Type B pancreatic cell (in vitro differentiated cells): ENCODE measurements around the gene FRAS1. TPM values are rescaled to one million over a fixed set of nuclear protein-coding genes. Genes with fewer than 3 reads are reported as not detected.
"Not testable (repeated sequence)": the region's sequence is repeated elsewhere in the genome, so short reads cannot be mapped to it uniquely, and the experiment has no call there.

Experiments used
- DNase-seq: peaks from one replicate; pipeline ENCODE4 v3.0.0; 2021; ENCODE audit warnings: mixed read lengths; ENCODE audit not compliant: unreplicated experiment; ENCODE audit errors: extremely low spot score
- H3K27ac Mint-ChIP-seq: 2 replicates; pipeline ENCODE4 v1.8.0; 2021; ENCODE audit warnings: mild to moderate bottlenecking, mixed read lengths
- H3K27me3 Mint-ChIP-seq: 2 replicates; pipeline ENCODE4 v1.8.0; 2021; ENCODE audit warnings: mixed read lengths
- H3K36me3 Mint-ChIP-seq: 2 replicates; pipeline ENCODE4 v1.8.0; 2021; ENCODE audit warnings: mixed read lengths
- H3K4me1 Mint-ChIP-seq: one replicate; pipeline ENCODE4 v1.8.0; 2021; ENCODE audit warnings: mixed read lengths; ENCODE audit not compliant: unreplicated experiment
- H3K4me3 Mint-ChIP-seq: 2 replicates; pipeline ENCODE4 v1.8.0; 2021; ENCODE audit warnings: mild to moderate bottlenecking, mixed read lengths
- H3K9me3 Mint-ChIP-seq: 2 replicates; pipeline ENCODE4 v1.8.0; 2021; ENCODE audit warnings: mixed read lengths
- total RNA-seq: library from RNA; stranded (reverse); gene quantifications from 2 replicates; pipeline ENCODE4 v1.2.1, GENCODE V29; 2021; ENCODE audit warnings: low replicate concordance
- TF ChIP-seq, protein P1 (sequence below): fragments of 200-600 bp; sonication (generic); conservative IDR thresholded peaks from 2 replicates; pipeline ENCODE4 v1.5.0; 2021; ENCODE audit warnings: antibody characterized with exemption, mild to moderate bottlenecking

FRAS1 gene
- total RNA-seq, 1 donor from 2014 or later, result 37.7 TPM

- H3K36me3 Mint-ChIP-seq, result no peaks in the 10 kb centered on the region
- no peak overlapping the region for H3K27ac Mint-ChIP-seq
- no peaks in the 10 kb centered on the region for H3K27me3 Mint-ChIP-seq
- H3K4me3 Mint-ChIP-seq, result no peak overlapping the region
- TF ChIP-seq, protein P1, sequence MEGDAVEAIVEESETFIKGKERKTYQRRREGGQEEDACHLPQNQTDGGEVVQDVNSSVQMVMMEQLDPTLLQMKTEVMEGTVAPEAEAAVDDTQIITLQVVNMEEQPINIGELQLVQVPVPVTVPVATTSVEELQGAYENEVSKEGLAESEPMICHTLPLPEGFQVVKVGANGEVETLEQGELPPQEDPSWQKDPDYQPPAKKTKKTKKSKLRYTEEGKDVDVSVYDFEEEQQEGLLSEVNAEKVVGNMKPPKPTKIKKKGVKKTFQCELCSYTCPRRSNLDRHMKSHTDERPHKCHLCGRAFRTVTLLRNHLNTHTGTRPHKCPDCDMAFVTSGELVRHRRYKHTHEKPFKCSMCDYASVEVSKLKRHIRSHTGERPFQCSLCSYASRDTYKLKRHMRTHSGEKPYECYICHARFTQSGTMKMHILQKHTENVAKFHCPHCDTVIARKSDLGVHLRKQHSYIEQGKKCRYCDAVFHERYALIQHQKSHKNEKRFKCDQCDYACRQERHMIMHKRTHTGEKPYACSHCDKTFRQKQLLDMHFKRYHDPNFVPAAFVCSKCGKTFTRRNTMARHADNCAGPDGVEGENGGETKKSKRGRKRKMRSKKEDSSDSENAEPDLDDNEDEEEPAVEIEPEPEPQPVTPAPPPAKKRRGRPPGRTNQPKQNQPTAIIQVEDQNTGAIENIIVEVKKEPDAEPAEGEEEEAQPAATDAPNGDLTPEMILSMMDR, result no peak
- H3K9me3 Mint-ChIP-seq, result no peaks in the 10 kb centered on the region
- peaks cover 19% of the 10 kb centered on the region for H3K4me1 Mint-ChIP-seq
- DNase-seq, result no peak
Measured at GRCh38 chr4:78079726-78080430, 22.8 kb downstream of the FRAS1 start.

DNA sequence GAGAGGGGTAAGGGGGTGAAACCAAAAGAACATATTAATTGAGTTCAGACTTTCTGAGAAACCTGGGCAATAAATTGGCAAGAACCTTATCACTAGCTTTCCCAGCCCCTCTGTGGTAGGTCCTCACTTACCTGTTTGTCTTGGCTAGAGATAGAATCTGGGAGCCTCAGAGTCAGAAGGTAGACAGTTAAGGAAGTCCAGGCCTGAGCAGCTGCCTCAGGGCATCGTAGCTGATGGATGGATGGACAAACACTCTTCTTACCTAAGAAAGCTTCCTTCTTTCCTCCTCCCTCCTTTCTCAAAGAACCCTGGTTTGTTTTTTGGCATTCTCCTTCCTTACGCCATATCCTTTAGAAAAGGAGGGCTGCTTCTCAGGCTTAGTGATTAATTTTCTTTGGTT, 24.4 kb downstream of the FRAS1 start:
- DNase-seq, result no peak
- peaks cover 11% of the 10 kb centered on the region for H3K4me1 Mint-ChIP-seq
- no peaks in the 10 kb centered on the region for H3K36me3 Mint-ChIP-seq
- H3K4me3 Mint-ChIP-seq, result no peak overlapping the region
- H3K27me3 Mint-ChIP-seq, result no peaks in the 10 kb centered on the region
- TF ChIP-seq, protein P1, result no peak
- no peak overlapping the region for H3K27ac Mint-ChIP-seq
- H3K9me3 Mint-ChIP-seq, result no peaks in the 10 kb centered on the region

DNA sequence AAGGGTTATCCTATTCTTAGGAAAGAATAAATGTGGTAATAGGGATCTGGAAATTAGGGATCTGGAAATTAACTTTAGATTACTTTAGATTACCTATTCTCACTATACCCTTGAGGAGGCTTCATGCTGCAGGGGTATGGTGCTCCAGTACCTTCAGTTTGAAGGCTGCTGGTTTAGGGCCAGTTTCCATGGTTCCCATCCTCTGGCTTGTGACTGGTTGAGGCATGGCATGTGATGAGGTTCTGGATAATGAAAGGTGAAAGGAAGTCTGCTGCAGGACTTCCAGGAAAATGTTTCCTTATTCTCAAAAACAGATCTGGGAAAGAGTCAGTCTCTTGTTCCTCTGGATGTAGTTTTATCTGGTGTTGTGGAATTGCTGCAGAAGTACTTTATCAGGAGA, 25.9 kb downstream of the FRAS1 start:
- TF ChIP-seq, protein P1, result no peak
- Mint-ChIP-seq H3K9me3 (no peaks in the 10 kb centered on the region), H3K4me1 (peaks cover 11% of the 10 kb centered on the region), H3K36me3 (no peaks in the 10 kb centered on the region), H3K27ac (no peak overlapping the region), H3K27me3 (no peaks in the 10 kb centered on the region), H3K4me3 (no peak overlapping the region)
- DNase-seq, result no peak

DNA sequence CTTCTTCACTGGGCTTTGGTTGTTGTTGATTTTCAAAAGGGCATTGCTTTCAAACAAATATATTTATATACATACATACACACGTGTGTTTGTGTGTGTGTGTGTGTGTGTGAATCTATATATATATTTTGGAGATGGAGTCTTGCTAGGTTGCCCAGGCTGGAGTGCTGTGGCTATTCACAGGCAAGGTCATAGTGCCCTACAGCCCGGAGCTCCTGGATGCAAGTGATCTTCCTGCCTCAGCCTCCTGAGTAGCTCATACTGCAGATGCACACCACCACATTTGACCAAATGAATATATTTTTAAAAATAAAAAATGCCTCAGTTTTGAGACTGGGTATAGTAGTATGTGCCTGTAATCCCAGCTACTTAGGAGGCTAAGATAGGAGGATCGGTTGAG, 34.4 kb downstream of the FRAS1 start:
- Mint-ChIP-seq H3K4me3 (no peak overlapping the region), H3K9me3 (peaks cover 10% of the 10 kb centered on the region), H3K27me3 (no peaks in the 10 kb centered on the region), H3K4me1 (no peaks in the 10 kb centered on the region), H3K36me3 (peaks cover 15% of the 10 kb centered on the region), H3K27ac (no peak overlapping the region)
- no peak for DNase-seq
- TF ChIP-seq, protein P1, result no peak

- not testable (repeated sequence) for DNase-seq, H3K4me3 Mint-ChIP-seq, H3K27ac Mint-ChIP-seq, H3K27me3 Mint-ChIP-seq, H3K4me1 Mint-ChIP-seq
- Mint-ChIP-seq H3K36me3 (peaks cover 21% of the 10 kb centered on the region), H3K9me3 (peaks cover 16% of the 10 kb centered on the region)
Measured at GRCh38 chr4:78092350-78092749, 35.2 kb downstream of the FRAS1 start.

GRCh38 chr4:78092850-78093249, 35.7 kb downstream of the FRAS1 start:
- Mint-ChIP-seq H3K9me3 (peaks cover 17% of the 10 kb centered on the region), H3K4me3 (no peak overlapping the region), H3K36me3 (peaks cover 22% of the 10 kb centered on the region), H3K27me3 (no peaks in the 10 kb centered on the region), H3K27ac (no peak overlapping the region), H3K4me1 (no peaks in the 10 kb centered on the region)
- DNase-seq, result no peak
- TF ChIP-seq, protein P1, result no peak
